ENCODE results near the gene GLP2R. TPM values are rescaled to one million over a fixed set of nuclear protein-coding genes. Genes with fewer than 3 reads are reported as not detected.

The GLP2R gene
- total RNA-seq, 2 experiments from 2014 or later, result not detected

- POLR2A ChIA-PET, result no interaction called here
- intact Hi-C loops (cut with micrococcal nuclease; ENCODE audit: unreplicated experiment), result no loop called here
- Histone ChIP-seq H3K36me3 (ENCODE audit: insufficient read depth, low read length) (no peaks in the 10 kb centered on the region), H3K4me3 (ENCODE audit: low read depth, low read length, poor library complexity, severe bottlenecking) (no peak overlapping the region), H3K79me2 (ENCODE audit: insufficient read depth, low read depth, low read length) (no peaks in the 10 kb centered on the region), H3K9me3 (ENCODE audit: low read length) (no peaks in the 10 kb centered on the region), H3K4me1 (ENCODE audit: insufficient read depth, low read length, poor library complexity, severe bottlenecking) (no peaks in the 10 kb centered on the region), H2AFZ (ENCODE audit: low read length) (no peak overlapping the region), H3K9me2 (ENCODE audit: insufficient read depth, low read length) (no peaks in the 10 kb centered on the region), H4K20me1 (ENCODE audit: insufficient read depth, low read length) (no peaks in the 10 kb centered on the region), H3K4me2 (ENCODE audit: low read length) (no peak overlapping the region), H3K27ac (ENCODE audit: low read depth, low read length, poor library complexity, severe bottlenecking) (no peak overlapping the region)
- no peak for TF ChIP-seq CTCF (conservative IDR thresholded peaks at IDR 0.05; ENCODE audit: low read length)
- no peak for TF ChIP-seq EZH2phosphoT487 (IDR thresholded peaks at IDR 0.05; ENCODE audit: borderline replicate concordance, low read depth, low read length)
- no TSS peak for BruUV-seq (replicated peaks)
- CTCF ChIA-PET (ENCODE audit: unreplicated experiment), result no interaction called here
- no peak for DNase-seq (ENCODE audit: low spot score)
Observed at GRCh38 chr17:9811086-9811485, 14.6 kb upstream of the GLP2R start.

GRCh38 chr17:9811537-9811936, 14.2 kb upstream of the GLP2R start:
- TF ChIP-seq CTCF (conservative IDR thresholded peaks at IDR 0.05; ENCODE audit: low read length) (no peak), EZH2phosphoT487 (IDR thresholded peaks at IDR 0.05; ENCODE audit: borderline replicate concordance, low read depth, low read length) (no peak)
- Histone ChIP-seq H3K4me1 (ENCODE audit: insufficient read depth, low read length, poor library complexity, severe bottlenecking) (no peaks in the 10 kb centered on the region), H3K4me2 (ENCODE audit: low read length) (no peak overlapping the region), H3K9me3 (ENCODE audit: low read length) (no peaks in the 10 kb centered on the region), H2AFZ (ENCODE audit: low read length) (no peak overlapping the region), H3K27ac (ENCODE audit: low read depth, low read length, poor library complexity, severe bottlenecking) (no peak overlapping the region), H3K9me2 (ENCODE audit: insufficient read depth, low read length) (no peaks in the 10 kb centered on the region), H3K36me3 (ENCODE audit: insufficient read depth, low read length) (no peaks in the 10 kb centered on the region), H3K79me2 (ENCODE audit: insufficient read depth, low read depth, low read length) (no peaks in the 10 kb centered on the region), H3K4me3 (ENCODE audit: low read depth, low read length, poor library complexity, severe bottlenecking) (no peak overlapping the region), H4K20me1 (ENCODE audit: insufficient read depth, low read length) (no peaks in the 10 kb centered on the region)
- ChIA-PET CTCF (ENCODE audit: unreplicated experiment) (no interaction called here), POLR2A (no interaction called here)
- no peak for DNase-seq (ENCODE audit: low spot score)
- no TSS peak for BruUV-seq (replicated peaks)
- intact Hi-C loops (cut with micrococcal nuclease; ENCODE audit: unreplicated experiment), result no loop called here

GRCh38 chr17:9813166-9813565, 12.6 kb upstream of the GLP2R start:
- Histone ChIP-seq H3K36me3 (ENCODE audit: insufficient read depth, low read length) (no peaks in the 10 kb centered on the region), H3K79me2 (ENCODE audit: insufficient read depth, low read depth, low read length) (no peaks in the 10 kb centered on the region), H4K20me1 (ENCODE audit: insufficient read depth, low read length) (no peaks in the 10 kb centered on the region), H3K4me1 (ENCODE audit: insufficient read depth, low read length, poor library complexity, severe bottlenecking) (no peaks in the 10 kb centered on the region), H2AFZ (ENCODE audit: low read length) (no peak overlapping the region), H3K4me3 (ENCODE audit: low read depth, low read length, poor library complexity, severe bottlenecking) (no peak overlapping the region), H3K27ac (ENCODE audit: low read depth, low read length, poor library complexity, severe bottlenecking) (no peak overlapping the region), H3K4me2 (ENCODE audit: low read length) (no peak overlapping the region), H3K9me3 (ENCODE audit: low read length) (no peaks in the 10 kb centered on the region), H3K9me2 (ENCODE audit: insufficient read depth, low read length) (no peaks in the 10 kb centered on the region)
- BruUV-seq (replicated peaks), result no TSS peak
- TF ChIP-seq CTCF (conservative IDR thresholded peaks at IDR 0.05; ENCODE audit: low read length) (no peak), EZH2phosphoT487 (IDR thresholded peaks at IDR 0.05; ENCODE audit: borderline replicate concordance, low read depth, low read length) (no peak)
- no peak for DNase-seq (ENCODE audit: low spot score)
- POLR2A ChIA-PET, result no interaction called here
- CTCF ChIA-PET (ENCODE audit: unreplicated experiment), result no interaction called here
- intact Hi-C loops (cut with micrococcal nuclease; ENCODE audit: unreplicated experiment), result no loop called here
